H1 (cell line): ENCODE measurements around the gene DHRS12. TPM values are rescaled to one million over a fixed set of nuclear protein-coding genes. Genes with fewer than 3 reads are reported as not detected.
A peak's percentile ranks its signal among the peaks of the same experiment; 100 is the strongest.

ENCODE experiments used
- CTCF ChIA-PET: fragments of 300-600 bp; sonication (Branson Sonifier 250); formaldehyde crosslinking; loops from one replicate; lab custom pipeline; 2021; ENCODE audit not compliant: partially characterized antibody; lab: Charles Lee
- POLR2A ChIA-PET: fragments of 300-600 bp; sonication (Branson Sonifier 250); formaldehyde crosslinking; loops from one replicate; lab custom pipeline; 2021; ENCODE audit warnings: inconsistent platforms; ENCODE audit not compliant: partially characterized antibody; lab: Charles Lee
- DNase-seq, 2 experiments: peaks; one replicate each; pipeline versions ENCODE4 v3.0.0 to v3.0.0-alpha.2; 2010 to 2022; ENCODE audit warnings: low spot score in 2 of 2, low read depth in 1 of 2, mixed read lengths in 1 of 2
- FAIRE-seq: peaks from 2 replicates; lab custom pipeline; 2011; peaks lifted over from hg19 to GRCh38; lab: Jason Lieb, UNC
- H2AFZ ChIP-seq: 2 replicates; pipeline ENCODE4 v1.8.1; 2012; ENCODE audit warnings: low read length, inconsistent platforms
- H2AK5ac ChIP-seq: 2 replicates; pipeline ENCODE4 v1.6.1; 2013; ENCODE audit warnings: low read depth, low read length
- H2BK120ac ChIP-seq: replicated peaks from 2 replicates; pipeline ENCODE3; 2013; ENCODE audit warnings: low read depth, low read length, inconsistent platforms
- H2BK12ac ChIP-seq: 2 replicates; pipeline ENCODE4 v1.6.1; 2013; ENCODE audit warnings: low read depth, low read length
- H2BK15ac ChIP-seq: 2 replicates; pipeline ENCODE4 v1.6.1; 2013; ENCODE audit warnings: low read length
- H2BK20ac ChIP-seq: 2 replicates; pipeline ENCODE4 v1.6.1; 2013; ENCODE audit warnings: low read length
- H2BK5ac ChIP-seq: 2 replicates; pipeline ENCODE4 v1.6.1; 2013; ENCODE audit warnings: low read depth, low read length
- H3K14ac ChIP-seq: 2 replicates; pipeline ENCODE4 v1.6.1; 2013; ENCODE audit warnings: inconsistent platforms; ENCODE audit not compliant: insufficient read length
- H3K18ac ChIP-seq: 2 replicates; pipeline ENCODE4 v1.6.1; 2013; ENCODE audit warnings: low read length; ENCODE audit errors: extremely low read depth
- H3K23ac ChIP-seq: 2 replicates; pipeline ENCODE4 v1.6.1; 2013; ENCODE audit warnings: inconsistent platforms; ENCODE audit not compliant: insufficient read length
- H3K23me2 ChIP-seq: 2 replicates; pipeline ENCODE4 v1.6.1; 2013; ENCODE audit warnings: low read depth, low read length
- H3K27ac ChIP-seq: 2 replicates; pipeline ENCODE4 v1.6.1; 2011; ENCODE audit warnings: low read depth, low read length, inconsistent platforms
- H3K27me3 ChIP-seq, 4 experiments: replicated peaks in 1 of 4; 1 replicate in 1 of 4; 2 replicates in 3 of 4; pipeline versions ENCODE4 v1.6.1 to v1.8.1; 2011 to 2013; ENCODE audit warnings: low read length in 3 of 4, mild to moderate bottlenecking in 3 of 4, inconsistent platforms in 2 of 4, mixed read lengths in 2 of 4, moderate library complexity in 1 of 4; ENCODE audit not compliant: control insufficient read depth in 3 of 4, insufficient read depth in 3 of 4; ENCODE audit errors: extremely low read depth in 1 of 4
- H3K36me3 ChIP-seq, 4 experiments: 2 replicates each; pipeline versions ENCODE4 v1.6.1 to v1.8.1; 2011 to 2013; ENCODE audit warnings: mild to moderate bottlenecking in 4 of 4, low read length in 3 of 4, moderate library complexity in 2 of 4, control low read depth in 1 of 4, inconsistent platforms in 1 of 4; ENCODE audit not compliant: insufficient read depth in 4 of 4, control insufficient read depth in 2 of 4
- H3K4ac ChIP-seq: replicated peaks from 2 replicates; pipeline ENCODE3; 2013; ENCODE audit warnings: low read length, low read depth, mixed read lengths, inconsistent platforms; ENCODE audit not compliant: insufficient read length
- H3K4me1 ChIP-seq, 4 experiments: replicated peaks in 1 of 4; 1 replicate in 1 of 4; 2 replicates in 3 of 4; pipeline versions ENCODE4 v1.6.1 to v1.8.1; 2011 to 2013; ENCODE audit warnings: low read length in 3 of 4, inconsistent platforms in 2 of 4, mixed read lengths in 1 of 4; ENCODE audit not compliant: insufficient read depth in 4 of 4, control insufficient read depth in 3 of 4
- H3K4me2 ChIP-seq, 2 experiments: 2 replicates each; pipeline versions ENCODE4 v1.6.1 to v1.8.1; 2011 to 2013; ENCODE audit warnings: low read depth in 2 of 2, low read length in 2 of 2, control low read depth in 1 of 2, inconsistent platforms in 1 of 2, mild to moderate bottlenecking in 1 of 2; ENCODE audit not compliant: insufficient read depth in 1 of 2
- H3K4me3 ChIP-seq, 4 experiments: fragments of 200-600, 300-600 bp in 1 of 4; sonication (generic), shearing (Covaris generic), sonication (Bioruptor Twin) in 1 of 4; 2 replicates each; pipeline versions ENCODE4 v1.5.1 to v1.8.1; 2011 to 2016; ENCODE audit warnings: low read length in 4 of 4, low read depth in 3 of 4, control low read depth in 2 of 4, inconsistent platforms in 2 of 4, mild to moderate bottlenecking in 2 of 4, mixed read lengths in 1 of 4, moderate library complexity in 1 of 4; ENCODE audit not compliant: insufficient read depth in 2 of 4; ENCODE audit errors: extremely low read depth in 1 of 4
- H3K56ac ChIP-seq: replicated peaks from 2 replicates; pipeline ENCODE3; 2013; ENCODE audit warnings: low read depth, mild to moderate bottlenecking, mixed read lengths, low read length, inconsistent platforms; ENCODE audit not compliant: insufficient read length
- H3K79me1 ChIP-seq: 2 replicates; pipeline ENCODE4 v1.6.1; 2013; ENCODE audit warnings: low read depth, low read length, control low read depth
- H3K79me2 ChIP-seq, 2 experiments: 2 replicates each; pipeline versions ENCODE4 v1.6.1 to v1.8.1; 2012 to 2013; ENCODE audit warnings: low read length in 2 of 2, mild to moderate bottlenecking in 2 of 2, inconsistent platforms in 1 of 2; ENCODE audit not compliant: insufficient read depth in 2 of 2, control insufficient read depth in 1 of 2
- H3K9ac ChIP-seq, 4 experiments: replicated peaks in 1 of 4; 1 replicate in 1 of 4; 2 replicates in 3 of 4; pipeline versions ENCODE4 v1.6.1 to v1.8.1; 2011 to 2013; ENCODE audit warnings: low read depth in 3 of 4, low read length in 3 of 4, control low read depth in 2 of 4, mild to moderate bottlenecking in 2 of 4, moderate library complexity in 2 of 4, inconsistent platforms in 1 of 4; ENCODE audit errors: extremely low read depth in 1 of 4
- H3K9me3 ChIP-seq, 2 experiments: 2 replicates each; pipeline versions ENCODE4 v1.6.1 to v1.8.1; 2012 to 2013; ENCODE audit warnings: mild to moderate bottlenecking in 2 of 2, moderate library complexity in 2 of 2, control low read depth in 1 of 2, inconsistent platforms in 1 of 2, low read depth in 1 of 2, low read length in 1 of 2, mixed read lengths in 1 of 2; ENCODE audit not compliant: insufficient read depth in 2 of 2
- H4K20me1 ChIP-seq, 2 experiments: replicated peaks in 1 of 2; 2 replicates each; pipeline versions ENCODE3 to v1.8.1; 2011 to 2013; ENCODE audit warnings: inconsistent platforms in 2 of 2, low read length in 2 of 2, mild to moderate bottlenecking in 1 of 2; ENCODE audit not compliant: insufficient read depth in 2 of 2, control insufficient read depth in 1 of 2
- H4K5ac ChIP-seq: 2 replicates; pipeline ENCODE4 v1.6.1; 2013; ENCODE audit warnings: low read length, low read depth, mixed read lengths, inconsistent platforms; ENCODE audit not compliant: insufficient read length
- H4K8ac ChIP-seq: 2 replicates; pipeline ENCODE4 v1.8.0; 2013; ENCODE audit warnings: mild to moderate bottlenecking, moderate library complexity, low read length, inconsistent platforms; ENCODE audit not compliant: insufficient read depth; ENCODE audit errors: extremely low read depth
- H4K91ac ChIP-seq: replicated peaks from 2 replicates; pipeline ENCODE3; 2013; ENCODE audit warnings: low read length, mixed read lengths, inconsistent platforms; ENCODE audit not compliant: insufficient read length
- POLR2AphosphoS5 ChIP-seq: IDR thresholded peaks from 2 replicates; pipeline ENCODE4 v1.6.1; 2011; ENCODE audit warnings: low read depth, low read length
- SP1 ChIP-seq: IDR thresholded peaks from 2 replicates; pipeline ENCODE4 v1.6.1; 2011; ENCODE audit warnings: low read depth, low read length
- WGBS, 2 experiments: shearing (Covaris generic) in 1 of 2; methylation state at CpG; one replicate each; pipeline versions ENCODE4 v1.1.6 to v1.1.7; 2013 to 2015; ENCODE audit warnings: low lambda C conversion rate in 2 of 2, mixed read lengths in 2 of 2, inconsistent platforms in 1 of 2, low coverage in 1 of 2, missing lambda C conversion rate in 1 of 2; ENCODE audit not compliant: insufficient replicate concordance in 2 of 2, insufficient coverage in 1 of 2, insufficient read length in 1 of 2; ENCODE audit errors: extremely low coverage in 1 of 2, missing lambda C conversion rate in 1 of 2; 5-methylcytosine and 5-hydroxymethylcytosine counted together
- polyA plus RNA-seq, 7 experiments: library from polyadenylated mRNA; depleted of rRNA in 3 of 7; stranded (reverse) in 5 of 7; unstranded in 2 of 7; fragments of >200 nt in 5 of 7; fragments of 200-250 nt in 2 of 7; gene quantifications; 1 replicate in 5 of 7; 2 replicates in 1 of 7; 4 replicates in 1 of 7; pipeline versions ENCODE4 v1.2.1 to v1.2.3, GENCODE V29; 2011 to 2013; ENCODE audit warnings: missing spikeins in 2 of 7, mixed read lengths in 2 of 7
- total RNA-seq: library from RNA; stranded (reverse); fragmentation: NEBNext Ultra II Directional; extraction: Animal tissue kit (Norgen Biotek cat#: 25700); gene quantifications from 2 replicates; pipeline ENCODE4 v1.2.1, GENCODE V29; 2021

DHRS12 gene
- total and polyA plus RNA-seq, 2 of the 8 experiments (the other 6 are each of a cell fraction or from before 2014, with no cell fraction given), result 8.7 TPM

DNA sequence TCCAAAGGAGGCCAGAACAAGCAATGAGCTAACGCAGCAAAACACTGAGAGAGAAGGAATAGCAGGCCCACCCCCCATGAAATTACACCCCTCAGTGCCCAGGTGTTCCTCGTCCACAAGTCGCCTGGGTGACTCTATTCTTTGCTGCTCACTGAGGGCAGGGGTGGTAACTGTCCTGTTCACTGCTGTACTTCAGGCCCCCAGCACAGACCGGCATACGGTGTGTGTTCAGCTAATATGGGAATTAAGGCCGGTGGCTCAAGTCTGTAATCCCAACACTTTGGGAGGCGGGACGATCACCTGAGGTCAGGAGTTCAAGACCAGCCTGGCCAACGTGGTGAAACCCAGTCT is 31.9 kb downstream of the DHRS12 start:
- Histone ChIP-seq H3K4me1 (peaks cover 7 to 12% (median 9%) of the 10 kb centered on the region in 4 experiments), H3K4ac (no peak overlapping the region), H3K56ac (no peak overlapping the region), H3K9me3 (no peaks in the 10 kb centered on the region), H2BK12ac (no peak overlapping the region), H3K4me2 (no peak overlapping the region), H3K18ac (no peak overlapping the region), H4K20me1 (peaks cover 0 to 3% of the 10 kb centered on the region in 2 experiments), H4K91ac (no peak overlapping the region), H2BK15ac (no peak overlapping the region), H3K27me3 (no peaks in the 10 kb centered on the region), H2BK120ac (no peak overlapping the region), H2AK5ac (no peak overlapping the region), H3K36me3 (no peaks in the 10 kb centered on the region), H4K8ac (no peak overlapping the region), H3K79me2 (no peaks in the 10 kb centered on the region), H4K5ac (no peak overlapping the region)
- DNase-seq (no peak), FAIRE-seq (no peak)
- 87% methylated on average over 9 of the region's 9 CpGs; no CpG with 5 or more reads in 1 of the 2 experiments for WGBS, 2 experiments
- CTCF ChIA-PET, result interaction anchor here (0.8 to 2.8 kb wide), 6 partner anchors 14 to 327 kb away, joined by 3 to 12 read pairs (median 4); no protein-coding TSS in a partner anchor
- 0 out of 2 replicates have a peak, but pooled peaks have one; percentile 12 for TF ChIP-seq POLR2AphosphoS5
- TF ChIP-seq SP1, result no peak
- TF ChIP-seq, all 59 proteins: peak for 1
- no peak overlapping the region for H3K14ac ChIP-seq
- POLR2A ChIA-PET, result interaction anchor here (0.6 to 3.0 kb wide), 5 partner anchors 10 to 322 kb away, joined by 3 to 20 read pairs (median 5); partner anchors contain the start of gene INTS6
- no peaks in the 10 kb centered on the region for H3K23me2 ChIP-seq
- no peak overlapping the region for H2AFZ ChIP-seq
- no peak overlapping the region for H3K27ac ChIP-seq
- no peaks in the 10 kb centered on the region for H3K79me1 ChIP-seq
- no peak overlapping the region for H2BK5ac ChIP-seq
- H3K23ac ChIP-seq, result no peak overlapping the region
- H3K4me3 ChIP-seq, result no peak overlapping the region
- H3K9ac ChIP-seq, result no peak overlapping the region
- no peak overlapping the region for H2BK20ac ChIP-seq
